Activated T-cell treated with anti-CD3 and anti-CD28 coated beads, Interleukin-2, amount 50 U/mL, for 48 hours (primary cell): Measurements from ENCODE around the gene TSHZ1.

ENCODE experiments used
- DNase-seq, 2 experiments: peaks; one replicate each; pipeline ENCODE4 v3.0.0-alpha.2; 2020

TSHZ1 gene

GRCh38 chr18:75317300-75317699 is 106.7 kb downstream of the TSHZ1 start:
- DNase-seq, result no peak

GRCh38 chr18:75317703-75318102 is 107.1 kb downstream of the TSHZ1 start:
- DNase-seq, result no peak

GRCh38 chr18:75319905-75320304 is 109.3 kb downstream of the TSHZ1 start:
- DNase-seq, result no peak

GRCh38 chr18:75320506-75320905 is 109.9 kb downstream of the TSHZ1 start:
- no peak for DNase-seq

- DNase-seq, result no peak
These were observed 110.8 kb downstream of the TSHZ1 start for GRCh38 chr18:75321431-75321830.

- DNase-seq, result no peak
These were observed 111.6 kb downstream of the TSHZ1 start for GRCh38 chr18:75322206-75322605.

- DNase-seq, result no peak
These were observed 113.4 kb downstream of the TSHZ1 start for GRCh38 chr18:75323821-75324585.

GRCh38 chr18:75324686-75325257 is 114.2 kb downstream of the TSHZ1 start:
- DNase-seq, result no peak

GRCh38 chr18:75329753-75330152 is 119.2 kb downstream of the TSHZ1 start:
- DNase-seq, result peak in 1 of 2 experiments; percentile 24

- no peak for DNase-seq
These were observed 119.7 kb downstream of the TSHZ1 start for GRCh38 chr18:75330308-75330707.

- DNase-seq, result no peak
These were observed 124.3 kb downstream of the TSHZ1 start for GRCh38 chr18:75334869-75335268.

GRCh38 chr18:75335511-75335910 is 124.9 kb downstream of the TSHZ1 start:
- DNase-seq, result no peak

- DNase-seq, result no peak
These were observed 126.2 kb downstream of the TSHZ1 start for GRCh38 chr18:75336767-75337166.

- DNase-seq, result no peak
These were observed 126.8 kb downstream of the TSHZ1 start for GRCh38 chr18:75337348-75337747.

GRCh38 chr18:75338631-75339030 is 128.0 kb downstream of the TSHZ1 start:
- DNase-seq, result no peak
